HepG2 (cell line): ENCODE measurements around the gene DPM1. TPM values are rescaled to one million over a fixed set of nuclear protein-coding genes. Genes with fewer than 3 reads are reported as not detected.

Experiments used
- ATF6 ChIP-seq: sonication (generic); formaldehyde crosslinking; conservative IDR thresholded peaks from 2 replicates; pipeline ENCODE4 v1.4.0; 2020; ENCODE audit warnings: missing genetic modification reagents
- CBX2 ChIP-seq, 2 experiments: fragments of 200-600 bp in 1 of 2; sonication (generic); formaldehyde crosslinking in 1 of 2; IDR thresholded peaks; 2 replicates each; pipeline versions ENCODE4 v1.7.0 to v1.8.1; 2018 to 2022; ENCODE audit warnings: low read depth in 2 of 2, low read length in 1 of 2, mild to moderate bottlenecking in 1 of 2, missing genetic modification reagents in 1 of 2
- FOXK2 ChIP-seq: fragments of 450-650 bp; IDR thresholded peaks from 2 replicates; pipeline ENCODE4 v1.6.1; 2016
- GFI1 ChIP-seq: sonication (generic); formaldehyde crosslinking; IDR thresholded peaks from 2 replicates; pipeline ENCODE4 v1.5.0; 2020; ENCODE audit warnings: missing genetic modification reagents, mild to moderate bottlenecking, borderline replicate concordance
- HMG20B ChIP-seq: conservative IDR thresholded peaks from 2 replicates; pipeline ENCODE4 v1.6.1; 2016; ENCODE audit warnings: missing genetic modification reagents, missing compliant biosample characterization
- POLR2A ChIP-seq, 2 experiments: IDR thresholded peaks; 2 replicates each; pipeline ENCODE4 v1.6.1; 2011; ENCODE audit warnings: low read depth in 2 of 2, low read length in 2 of 2, mild to moderate bottlenecking in 1 of 2, moderate library complexity in 1 of 2; ENCODE audit not compliant: insufficient read depth in 1 of 2
- PPARG ChIP-seq: conservative IDR thresholded peaks from 2 replicates; pipeline ENCODE4 v1.6.1; 2016; ENCODE audit warnings: missing biosample characterization, missing genetic modification reagents
- SP1 ChIP-seq, 2 experiments: fragments of 450-650 bp in 1 of 2; sonication (generic) in 1 of 2; formaldehyde crosslinking in 1 of 2; IDR thresholded peaks; 2 replicates each; pipeline versions ENCODE4 v1.4.0 to v1.6.1; 2016 to 2020; ENCODE audit warnings: missing genetic modification reagents in 1 of 2
- ZBTB2 ChIP-seq: sonication (generic); formaldehyde crosslinking; IDR thresholded peaks from 2 replicates; pipeline ENCODE4 v1.8.0; 2022; ENCODE audit warnings: low read depth, missing genetic modification reagents
- ZFP41 ChIP-seq: sonication (generic); formaldehyde crosslinking; IDR thresholded peaks from 2 replicates; pipeline ENCODE4 v1.4.0; 2020; ENCODE audit warnings: mild to moderate bottlenecking, missing genetic modification reagents, borderline replicate concordance
- ZNF460 ChIP-seq: sonication (generic); formaldehyde crosslinking; IDR thresholded peaks from 2 replicates; pipeline ENCODE4 v1.5.1; 2020; ENCODE audit warnings: missing genetic modification reagents, mild to moderate bottlenecking, borderline replicate concordance
- ZNF543 ChIP-seq: sonication (generic); formaldehyde crosslinking; IDR thresholded peaks from 2 replicates; pipeline ENCODE4 v1.4.0; 2020; ENCODE audit warnings: mild to moderate bottlenecking, missing genetic modification reagents
- ZNF547 ChIP-seq: sonication (generic); formaldehyde crosslinking; IDR thresholded peaks from 2 replicates; pipeline ENCODE4 v1.5.1; 2020; ENCODE audit warnings: mild to moderate bottlenecking, missing genetic modification reagents
- ZNF747 ChIP-seq: sonication (generic); formaldehyde crosslinking; IDR thresholded peaks from 2 replicates; pipeline ENCODE4 v1.8.1; 2023; ENCODE audit warnings: missing genetic modification reagents, mild to moderate bottlenecking, borderline replicate concordance
- ZNF749 ChIP-seq: sonication (generic); formaldehyde crosslinking; IDR thresholded peaks from 2 replicates; pipeline ENCODE4 v1.8.0; 2022; ENCODE audit warnings: mild to moderate bottlenecking, missing genetic modification reagents, moderate library complexity, borderline replicate concordance
- polyA plus RNA-seq, 8 experiments: library from polyadenylated mRNA; depleted of rRNA in 3 of 8; stranded (reverse) in 7 of 8; unstranded in 1 of 8; fragments of >200 nt; fragmentation: Illumina TruSeq in 4 of 8; extraction: Trizol in 4 of 8; gene quantifications; 2 replicates each; pipeline versions ENCODE4 v1.2.1 to v1.2.3, GENCODE V29; 2011 to 2016; ENCODE audit warnings: low read depth in 4 of 8, missing spikeins in 1 of 8, mixed read lengths in 1 of 8; ENCODE audit not compliant: insufficient read depth in 1 of 8
- total RNA-seq, 5 experiments: library from RNA; depleted of rRNA; stranded (reverse); fragments of >200 nt; fragmentation: Illumina TruSeq; extraction: Trizol; gene quantifications; 2 replicates each; pipeline ENCODE4 v1.2.3, GENCODE V29; 2016; ENCODE audit warnings: low read depth in 1 of 5
- TF ChIP-seq, protein P1 (sequence below): sonication (generic); formaldehyde crosslinking; IDR thresholded peaks from 2 replicates; pipeline ENCODE4 v1.9.0; 2022; ENCODE audit warnings: low read depth, missing genetic modification reagents
- TF ChIP-seq, protein P2 (sequence below): sonication (generic); formaldehyde crosslinking; IDR thresholded peaks from 2 replicates; pipeline ENCODE4 v1.9.0; 2021; ENCODE audit warnings: mild to moderate bottlenecking, missing genetic modification reagents

The DPM1 gene
- total and polyA plus RNA-seq, 2 of the 13 experiments (the other 11 are each of a cell fraction or from before 2014, with no cell fraction given) = 83.2 to 161 TPM

GRCh38 chr20:50931306-50932015 is 26.9 kb downstream of the DPM1 start, which contains the start of gene ADNP (continued):
- TF ChIP-seq, protein P1, sequence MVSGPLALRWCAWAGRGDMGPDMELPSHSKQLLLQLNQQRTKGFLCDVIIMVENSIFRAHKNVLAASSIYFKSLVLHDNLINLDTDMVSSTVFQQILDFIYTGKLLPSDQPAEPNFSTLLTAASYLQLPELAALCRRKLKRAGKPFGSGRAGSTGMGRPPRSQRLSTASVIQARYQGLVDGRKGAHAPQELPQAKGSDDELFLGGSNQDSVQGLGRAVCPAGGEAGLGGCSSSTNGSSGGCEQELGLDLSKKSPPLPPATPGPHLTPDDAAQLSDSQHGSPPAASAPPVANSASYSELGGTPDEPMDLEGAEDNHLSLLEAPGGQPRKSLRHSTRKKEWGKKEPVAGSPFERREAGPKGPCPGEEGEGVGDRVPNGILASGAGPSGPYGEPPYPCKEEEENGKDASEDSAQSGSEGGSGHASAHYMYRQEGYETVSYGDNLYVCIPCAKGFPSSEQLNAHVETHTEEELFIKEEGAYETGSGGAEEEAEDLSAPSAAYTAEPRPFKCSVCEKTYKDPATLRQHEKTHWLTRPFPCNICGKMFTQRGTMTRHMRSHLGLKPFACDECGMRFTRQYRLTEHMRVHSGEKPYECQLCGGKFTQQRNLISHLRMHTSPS (CRISPR knock-in tag) = no peak
- TF ChIP-seq ZNF543 (CRISPR knock-in tag) = peak; percentile 68; the same call in 1 of the 2 replicates
- TF ChIP-seq ZNF460 = no peak
- no peak for TF ChIP-seq CBX2 (IDR thresholded peaks at IDR 0.05; ENCODE audit: low read depth, low read length)
- TF ChIP-seq CBX2 (CRISPR knock-in tag; IDR thresholded peaks at IDR 0.05; ENCODE audit: low read depth) = no peak
- no peak for TF ChIP-seq GFI1
- no peak for TF ChIP-seq ZFP41
- TF ChIP-seq FOXK2 = no peak
- TF ChIP-seq POLR2A (IDR thresholded peaks at IDR 0.05; ENCODE audit: insufficient read depth in 1 of 2, low read depth in 2 of 2, low read length in 2 of 2) = peak; percentile 81 to 83
- TF ChIP-seq PPARG (CRISPR knock-in tag) = no peak
- TF ChIP-seq, protein P2, sequence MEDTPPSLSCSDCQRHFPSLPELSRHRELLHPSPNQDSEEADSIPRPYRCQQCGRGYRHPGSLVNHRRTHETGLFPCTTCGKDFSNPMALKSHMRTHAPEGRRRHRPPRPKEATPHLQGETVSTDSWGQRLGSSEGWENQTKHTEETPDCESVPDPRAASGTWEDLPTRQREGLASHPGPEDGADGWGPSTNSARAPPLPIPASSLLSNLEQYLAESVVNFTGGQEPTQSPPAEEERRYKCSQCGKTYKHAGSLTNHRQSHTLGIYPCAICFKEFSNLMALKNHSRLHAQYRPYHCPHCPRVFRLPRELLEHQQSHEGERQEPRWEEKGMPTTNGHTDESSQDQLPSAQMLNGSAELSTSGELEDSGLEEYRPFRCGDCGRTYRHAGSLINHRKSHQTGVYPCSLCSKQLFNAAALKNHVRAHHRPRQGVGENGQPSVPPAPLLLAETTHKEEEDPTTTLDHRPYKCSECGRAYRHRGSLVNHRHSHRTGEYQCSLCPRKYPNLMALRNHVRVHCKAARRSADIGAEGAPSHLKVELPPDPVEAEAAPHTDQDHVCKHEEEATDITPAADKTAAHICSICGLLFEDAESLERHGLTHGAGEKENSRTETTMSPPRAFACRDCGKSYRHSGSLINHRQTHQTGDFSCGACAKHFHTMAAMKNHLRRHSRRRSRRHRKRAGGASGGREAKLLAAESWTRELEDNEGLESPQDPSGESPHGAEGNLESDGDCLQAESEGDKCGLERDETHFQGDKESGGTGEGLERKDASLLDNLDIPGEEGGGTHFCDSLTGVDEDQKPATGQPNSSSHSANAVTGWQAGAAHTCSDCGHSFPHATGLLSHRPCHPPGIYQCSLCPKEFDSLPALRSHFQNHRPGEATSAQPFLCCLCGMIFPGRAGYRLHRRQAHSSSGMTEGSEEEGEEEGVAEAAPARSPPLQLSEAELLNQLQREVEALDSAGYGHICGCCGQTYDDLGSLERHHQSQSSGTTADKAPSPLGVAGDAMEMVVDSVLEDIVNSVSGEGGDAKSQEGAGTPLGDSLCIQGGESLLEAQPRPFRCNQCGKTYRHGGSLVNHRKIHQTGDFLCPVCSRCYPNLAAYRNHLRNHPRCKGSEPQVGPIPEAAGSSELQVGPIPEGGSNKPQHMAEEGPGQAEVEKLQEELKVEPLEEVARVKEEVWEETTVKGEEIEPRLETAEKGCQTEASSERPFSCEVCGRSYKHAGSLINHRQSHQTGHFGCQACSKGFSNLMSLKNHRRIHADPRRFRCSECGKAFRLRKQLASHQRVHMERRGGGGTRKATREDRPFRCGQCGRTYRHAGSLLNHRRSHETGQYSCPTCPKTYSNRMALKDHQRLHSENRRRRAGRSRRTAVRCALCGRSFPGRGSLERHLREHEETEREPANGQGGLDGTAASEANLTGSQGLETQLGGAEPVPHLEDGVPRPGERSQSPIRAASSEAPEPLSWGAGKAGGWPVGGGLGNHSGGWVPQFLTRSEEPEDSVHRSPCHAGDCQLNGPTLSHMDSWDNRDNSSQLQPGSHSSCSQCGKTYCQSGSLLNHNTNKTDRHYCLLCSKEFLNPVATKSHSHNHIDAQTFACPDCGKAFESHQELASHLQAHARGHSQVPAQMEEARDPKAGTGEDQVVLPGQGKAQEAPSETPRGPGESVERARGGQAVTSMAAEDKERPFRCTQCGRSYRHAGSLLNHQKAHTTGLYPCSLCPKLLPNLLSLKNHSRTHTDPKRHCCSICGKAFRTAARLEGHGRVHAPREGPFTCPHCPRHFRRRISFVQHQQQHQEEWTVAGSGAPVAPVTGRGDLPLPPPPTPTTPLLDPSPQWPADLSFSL (CRISPR knock-in tag) = no peak
- no peak for TF ChIP-seq ZNF747 (CRISPR knock-in tag)
- 0 out of 2 replicates have a peak, but pooled peaks have one; percentile 33 for TF ChIP-seq HMG20B (CRISPR knock-in tag)
- peak; percentile 50; the same call in 1 of the 2 replicates for TF ChIP-seq ZNF547
- TF ChIP-seq ZNF749 (CRISPR knock-in tag) = peak; percentile 40; the same call in 1 of the 2 replicates
- no peak for TF ChIP-seq SP1 (IDR thresholded peaks at IDR 0.05)
- 0 out of 2 replicates have a peak, but pooled peaks have one; percentile 23 for TF ChIP-seq SP1 (CRISPR knock-in tag; IDR thresholded peaks at IDR 0.05)
- TF ChIP-seq ZBTB2 (CRISPR knock-in tag) = peak; percentile 67; the same call in 1 of the 2 replicates
- TF ChIP-seq ATF6 (CRISPR knock-in tag) = no peak
